IPS-20b (cell line): ENCODE results near the gene GTSE1.

ENCODE experiments used
- H3K27ac ChIP-seq: one replicate; pipeline ENCODE4 v1.5.1; 2013; ENCODE audit warnings: low read length
- H3K27me3 ChIP-seq: 2 replicates; pipeline ENCODE4 v1.6.1; 2013; ENCODE audit warnings: mild to moderate bottlenecking, low read length, inconsistent platforms; ENCODE audit not compliant: insufficient read depth
- H3K36me3 ChIP-seq: 2 replicates; pipeline ENCODE4 v1.6.1; 2013; ENCODE audit warnings: low read depth, mild to moderate bottlenecking, inconsistent platforms, low read length, moderate library complexity; ENCODE audit not compliant: insufficient read depth
- H3K4me1 ChIP-seq: 2 replicates; pipeline ENCODE4 v1.6.1; 2013; ENCODE audit warnings: mild to moderate bottlenecking, control low read depth, inconsistent platforms, low read length, moderate library complexity; ENCODE audit not compliant: insufficient read depth
- H3K4me3 ChIP-seq: 2 replicates; pipeline ENCODE4 v1.5.1; 2013; ENCODE audit warnings: mild to moderate bottlenecking, low read length, inconsistent platforms
- H3K9ac ChIP-seq: 2 replicates; pipeline ENCODE4 v1.6.1; 2013; ENCODE audit warnings: low read depth, mild to moderate bottlenecking, inconsistent platforms, low read length, moderate library complexity
- H3K9me3 ChIP-seq: 2 replicates; pipeline ENCODE4 v1.6.1; 2013; ENCODE audit warnings: mild to moderate bottlenecking, low read depth, low read length, inconsistent platforms; ENCODE audit not compliant: insufficient read depth

GTSE1 gene

GRCh38 chr22:46337870-46338269 lies 41.2 kb downstream of the GTSE1 start:
- Histone ChIP-seq H3K27me3 (no peaks in the 10 kb centered on the region), H3K27ac (no peak overlapping the region), H3K9ac (no peak overlapping the region), H3K9me3 (no peaks in the 10 kb centered on the region), H3K4me1 (no peaks in the 10 kb centered on the region; the same call in 1 of the 2 replicates), H3K4me3 (no peak overlapping the region), H3K36me3 (peaks cover 59% of the 10 kb centered on the region)

- Histone ChIP-seq H3K36me3 (peaks cover 60% of the 10 kb centered on the region), H3K9ac (no peak overlapping the region), H3K9me3 (no peaks in the 10 kb centered on the region), H3K4me3 (no peak overlapping the region), H3K27ac (no peak overlapping the region), H3K27me3 (no peaks in the 10 kb centered on the region), H3K4me1 (no peaks in the 10 kb centered on the region)
These were observed 42.0 kb downstream of the GTSE1 start for GRCh38 chr22:46338636-46339035.

GRCh38 chr22:46339956-46340355 lies 43.3 kb downstream of the GTSE1 start:
- H3K36me3 ChIP-seq: peaks cover 74% of the 10 kb centered on the region

GRCh38 chr22:46340676-46341075 lies 44.0 kb downstream of the GTSE1 start:
- Histone ChIP-seq H3K4me1 (no peaks in the 10 kb centered on the region), H3K27me3 (no peaks in the 10 kb centered on the region), H3K4me3 (no peak overlapping the region), H3K9me3 (no peaks in the 10 kb centered on the region), H3K9ac (no peak overlapping the region), H3K27ac (no peak overlapping the region), H3K36me3 (peaks cover 81% of the 10 kb centered on the region)

More at GRCh38 chr22:46339956-46340355, 43.3 kb downstream of the GTSE1 start:
- no peaks in the 10 kb centered on the region for H3K4me1 ChIP-seq
- no peak overlapping the region for H3K9ac ChIP-seq
- H3K27ac ChIP-seq: no peak overlapping the region
- no peak overlapping the region for H3K4me3 ChIP-seq
- H3K9me3 ChIP-seq: no peaks in the 10 kb centered on the region
- H3K27me3 ChIP-seq: no peaks in the 10 kb centered on the region

- H3K9me3 ChIP-seq: no peaks in the 10 kb centered on the region
- no peaks in the 10 kb centered on the region for H3K4me1 ChIP-seq
- H3K27me3 ChIP-seq: no peaks in the 10 kb centered on the region
- peaks cover 99% of the 10 kb centered on the region for H3K36me3 ChIP-seq
- H3K9ac ChIP-seq: no peak overlapping the region
- H3K4me3 ChIP-seq: no peak overlapping the region
- H3K27ac ChIP-seq: no peak overlapping the region
These were observed 50.2 kb downstream of the GTSE1 start for GRCh38 chr22:46346680-46347405.

GRCh38 chr22:46347646-46348045 lies 51.0 kb downstream of the GTSE1 start:
- Histone ChIP-seq H3K27me3 (no peaks in the 10 kb centered on the region), H3K27ac (no peak overlapping the region), H3K36me3 (peaks cover 99% of the 10 kb centered on the region)

GRCh38 chr22:46348099-46348695 lies 51.5 kb downstream of the GTSE1 start:
- no peaks in the 10 kb centered on the region for H3K4me1 ChIP-seq
- H3K36me3 ChIP-seq: peaks cover 99% of the 10 kb centered on the region
- no peaks in the 10 kb centered on the region for H3K27me3 ChIP-seq
- no peak overlapping the region for H3K4me3 ChIP-seq
- no peak overlapping the region for H3K9ac ChIP-seq
- no peak overlapping the region for H3K27ac ChIP-seq
- no peaks in the 10 kb centered on the region for H3K9me3 ChIP-seq

More at GRCh38 chr22:46347646-46348045, 51.0 kb downstream of the GTSE1 start:
- no peaks in the 10 kb centered on the region for H3K9me3 ChIP-seq
- H3K4me1 ChIP-seq: no peaks in the 10 kb centered on the region
- H3K9ac ChIP-seq: no peak overlapping the region
- no peak overlapping the region for H3K4me3 ChIP-seq

GRCh38 chr22:46349238-46349637 lies 52.6 kb downstream of the GTSE1 start:
- Histone ChIP-seq H3K4me1 (no peaks in the 10 kb centered on the region), H3K27ac (no peak overlapping the region), H3K4me3 (no peak overlapping the region), H3K9ac (no peak overlapping the region), H3K9me3 (no peaks in the 10 kb centered on the region), H3K36me3 (peaks cover 99% of the 10 kb centered on the region), H3K27me3 (no peaks in the 10 kb centered on the region)

GRCh38 chr22:46349681-46350080 lies 53.0 kb downstream of the GTSE1 start:
- Histone ChIP-seq H3K27me3 (no peaks in the 10 kb centered on the region), H3K4me3 (no peak overlapping the region), H3K9ac (no peak overlapping the region), H3K9me3 (no peaks in the 10 kb centered on the region), H3K36me3 (peaks cover 97% of the 10 kb centered on the region), H3K27ac (no peak overlapping the region), H3K4me1 (no peaks in the 10 kb centered on the region)

GRCh38 chr22:46350121-46350520 lies 53.5 kb downstream of the GTSE1 start:
- Histone ChIP-seq H3K27ac (no peak overlapping the region), H3K36me3 (peaks cover 97% of the 10 kb centered on the region), H3K4me1 (no peaks in the 10 kb centered on the region), H3K27me3 (no peaks in the 10 kb centered on the region), H3K9me3 (no peaks in the 10 kb centered on the region), H3K4me3 (no peak overlapping the region), H3K9ac (no peak overlapping the region)

GRCh38 chr22:46350646-46351045 lies 54.0 kb downstream of the GTSE1 start:
- Histone ChIP-seq H3K4me3 (no peak overlapping the region), H3K27ac (no peak overlapping the region), H3K36me3 (peaks cover 95% of the 10 kb centered on the region), H3K9ac (no peak overlapping the region), H3K9me3 (no peaks in the 10 kb centered on the region), H3K4me1 (no peaks in the 10 kb centered on the region), H3K27me3 (no peaks in the 10 kb centered on the region)

- H3K36me3 ChIP-seq: peaks cover 95% of the 10 kb centered on the region
- no peaks in the 10 kb centered on the region for H3K9me3 ChIP-seq
- H3K4me3 ChIP-seq: no peak overlapping the region
- no peaks in the 10 kb centered on the region for H3K27me3 ChIP-seq
- no peak overlapping the region for H3K27ac ChIP-seq
- no peaks in the 10 kb centered on the region for H3K4me1 ChIP-seq
- H3K9ac ChIP-seq: no peak overlapping the region
These were observed 54.6 kb downstream of the GTSE1 start for GRCh38 chr22:46351131-46351735.
